T-helper 1 cell treated with Interleukin-12 subunit alpha and Interleukin-12 subunit beta and Interleukin-4 antibody, amounts not matched to agents 30 ng/mL and 1 ng/mL, for 36 hours (primary cell): Measurements from ENCODE around the gene CDH4. TPM values are rescaled to one million over a fixed set of nuclear protein-coding genes. Genes with fewer than 3 reads are reported as not detected.
"Not testable (repeated sequence)": the region's sequence is repeated elsewhere in the genome, so short reads cannot be mapped to it uniquely, and the experiment has no call there.

Experiments
- intact Hi-C: fragments of 100-400 bp; cut with micrococcal nuclease; formaldehyde crosslinking; loops from one replicate; pipeline ENCODE4 v1.15.1; 2024
- total RNA-seq: library from RNA; stranded (reverse); gene quantifications from 2 replicates; pipeline ENCODE4 v1.2.3, GENCODE V29; 2022

CDH4 gene
- total RNA-seq, 1 donor from 2014 or later = not detected

- intact Hi-C loops = not testable (repeated sequence)
Observed at GRCh38 chr20:61981691-61982090, 729.6 kb downstream of the CDH4 start.

- intact Hi-C loops = no loop called here
Observed at GRCh38 chr20:61982191-61982950, 730.3 kb downstream of the CDH4 start.

DNA sequence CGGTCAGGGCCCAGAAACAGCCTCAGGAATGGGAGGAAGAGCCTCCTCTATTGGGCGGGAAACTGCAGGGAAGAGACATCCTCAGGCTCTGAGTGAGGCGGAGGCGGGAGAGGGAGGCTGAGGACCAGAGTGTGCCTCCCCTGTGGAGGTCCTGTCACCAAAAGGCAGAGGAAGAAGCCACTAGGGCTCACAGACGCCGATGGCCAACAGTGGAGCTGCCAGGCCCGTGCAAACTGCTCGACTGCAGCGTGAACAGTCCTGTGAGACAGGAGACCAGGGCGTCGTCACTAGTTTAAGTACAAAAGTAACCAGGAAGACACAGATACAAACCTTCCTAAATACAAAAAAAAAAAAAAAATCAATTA lies 730.9 kb downstream of the CDH4 start:
- intact Hi-C loops = no loop called here

DNA sequence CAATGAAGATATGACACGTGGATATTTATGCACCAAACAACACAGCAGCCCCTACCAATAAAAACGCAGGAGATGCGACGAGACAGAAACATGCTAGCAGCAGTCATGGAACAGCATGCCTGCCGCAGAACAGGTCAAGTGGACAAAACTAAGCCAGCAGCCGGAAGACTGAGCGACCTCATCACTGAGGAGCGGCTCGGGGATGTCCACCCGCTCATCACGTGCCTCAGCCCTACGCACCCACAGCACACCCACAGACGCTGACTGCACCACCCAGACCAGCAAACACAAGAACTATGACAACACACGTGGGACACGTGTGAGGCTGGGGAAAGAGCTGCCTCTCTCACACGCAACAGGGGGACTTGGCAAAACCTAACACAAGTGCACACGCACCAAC lies 731.9 kb downstream of the CDH4 start:
- intact Hi-C loops = no loop called here

DNA sequence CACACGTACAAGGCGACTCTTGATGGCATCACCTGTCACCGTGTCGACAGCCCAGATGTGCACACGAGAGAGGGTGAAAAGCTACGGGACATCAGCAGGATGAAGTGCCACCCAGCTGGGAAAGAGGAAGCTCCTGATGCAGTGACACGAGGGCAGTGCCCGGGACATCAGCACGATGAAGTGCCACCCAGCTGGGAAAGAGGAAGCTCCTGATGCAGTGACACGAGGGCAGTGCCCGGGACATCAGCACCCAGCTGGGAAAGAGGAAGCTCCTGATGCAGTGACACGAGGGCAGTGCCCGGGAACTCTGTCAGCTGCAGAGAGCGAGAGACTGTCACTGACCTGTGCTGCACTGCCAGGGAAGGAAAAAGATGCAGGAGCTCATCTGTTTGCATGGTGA lies 732.4 kb downstream of the CDH4 start:
- intact Hi-C loops = not testable (repeated sequence)

DNA sequence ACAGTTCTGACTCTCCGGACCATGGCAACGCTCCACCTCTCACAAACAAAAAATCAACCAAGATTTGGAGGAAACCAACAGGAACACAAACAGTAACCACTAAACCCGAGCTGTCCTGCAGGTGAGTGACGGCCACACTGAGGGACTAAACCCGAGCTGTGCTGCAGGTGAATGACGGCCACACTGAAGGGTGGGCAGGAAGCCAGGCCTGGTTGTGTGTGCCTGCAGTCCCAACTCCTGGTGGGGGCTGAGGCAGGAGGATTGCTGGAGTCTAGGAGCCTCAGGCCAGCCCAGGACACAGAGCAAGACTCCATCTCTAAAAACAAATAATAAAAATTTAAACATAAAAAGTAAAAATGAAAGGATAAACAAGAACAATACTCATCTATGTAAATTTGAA lies 733.0 kb downstream of the CDH4 start:
- intact Hi-C loops = no loop called here

DNA sequence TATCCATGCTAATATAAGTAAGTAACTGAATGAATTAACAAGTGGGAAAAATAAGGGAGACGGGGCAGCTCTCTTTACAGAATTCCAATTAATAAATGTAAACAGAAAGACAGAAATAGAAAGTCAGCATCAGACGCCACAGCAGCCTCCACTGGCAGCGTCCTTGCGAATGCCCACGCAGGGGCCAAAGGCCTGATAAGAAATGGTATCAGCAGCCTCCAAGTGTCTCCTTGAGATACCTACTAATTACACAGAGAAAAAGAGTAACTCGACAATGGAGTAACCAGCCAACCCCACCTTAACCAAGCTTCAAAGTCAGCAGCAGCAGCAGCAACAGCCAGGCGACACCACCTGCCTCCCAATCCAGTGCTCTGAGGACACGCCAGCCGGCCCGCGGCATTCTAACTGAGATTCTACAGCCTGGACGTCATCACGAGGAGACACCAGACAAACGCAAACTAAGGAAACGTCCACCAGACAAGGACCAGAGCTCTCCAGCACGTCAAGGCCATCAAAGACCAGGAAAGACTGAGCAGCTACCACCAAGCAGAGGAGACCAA lies 734.8 kb downstream of the CDH4 start:
- intact Hi-C loops = no loop called here

DNA sequence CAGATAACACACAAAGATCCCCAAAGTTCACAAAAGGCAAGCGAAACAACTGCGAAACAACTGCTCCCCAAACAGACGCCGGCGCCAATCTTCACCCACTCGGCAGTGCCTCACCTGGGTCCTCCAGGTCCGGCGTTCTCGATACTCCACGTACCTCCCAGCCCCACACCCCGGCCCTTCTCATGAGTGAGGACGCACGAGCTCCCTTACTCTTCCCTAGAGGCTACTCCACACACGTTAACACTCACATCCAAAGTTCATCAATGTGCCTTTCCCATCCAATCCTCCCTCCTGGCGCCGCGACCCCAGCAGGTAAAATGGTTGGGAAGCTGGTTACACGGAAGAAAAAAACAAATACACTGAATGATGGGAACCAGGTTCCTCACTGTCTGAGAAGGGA lies 736.6 kb downstream of the CDH4 start:
- intact Hi-C loops = no loop called here

DNA sequence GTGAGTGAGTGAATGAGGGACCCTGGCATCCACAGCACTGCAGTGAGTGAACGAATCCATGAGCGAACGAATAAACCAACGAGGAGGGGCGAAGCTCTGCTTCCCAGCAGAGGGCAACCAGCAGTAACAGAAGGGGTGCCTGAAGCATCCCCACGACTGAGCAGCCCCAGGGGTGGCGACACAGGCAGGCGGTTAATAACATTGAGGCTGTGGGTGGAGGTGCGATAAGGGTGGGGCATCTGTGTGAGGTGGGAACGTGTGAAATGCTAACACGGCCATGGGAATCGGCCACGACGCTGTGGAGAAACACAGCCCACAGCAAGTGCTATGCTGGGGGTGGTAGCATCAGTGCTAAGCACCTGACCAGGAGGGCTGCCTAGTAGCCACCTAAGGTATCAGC lies 737.7 kb downstream of the CDH4 start:
- intact Hi-C loops = no loop called here
